DLD1 (cell line): ENCODE results near the gene JMJD4.

Experiments used
- in situ Hi-C: cut with HindIII; loops from 2 replicates; pipeline ENCODE4 v1.10.0; 2017; ENCODE audit warnings: low sequenced_read_pairs

Gene JMJD4

DNA sequence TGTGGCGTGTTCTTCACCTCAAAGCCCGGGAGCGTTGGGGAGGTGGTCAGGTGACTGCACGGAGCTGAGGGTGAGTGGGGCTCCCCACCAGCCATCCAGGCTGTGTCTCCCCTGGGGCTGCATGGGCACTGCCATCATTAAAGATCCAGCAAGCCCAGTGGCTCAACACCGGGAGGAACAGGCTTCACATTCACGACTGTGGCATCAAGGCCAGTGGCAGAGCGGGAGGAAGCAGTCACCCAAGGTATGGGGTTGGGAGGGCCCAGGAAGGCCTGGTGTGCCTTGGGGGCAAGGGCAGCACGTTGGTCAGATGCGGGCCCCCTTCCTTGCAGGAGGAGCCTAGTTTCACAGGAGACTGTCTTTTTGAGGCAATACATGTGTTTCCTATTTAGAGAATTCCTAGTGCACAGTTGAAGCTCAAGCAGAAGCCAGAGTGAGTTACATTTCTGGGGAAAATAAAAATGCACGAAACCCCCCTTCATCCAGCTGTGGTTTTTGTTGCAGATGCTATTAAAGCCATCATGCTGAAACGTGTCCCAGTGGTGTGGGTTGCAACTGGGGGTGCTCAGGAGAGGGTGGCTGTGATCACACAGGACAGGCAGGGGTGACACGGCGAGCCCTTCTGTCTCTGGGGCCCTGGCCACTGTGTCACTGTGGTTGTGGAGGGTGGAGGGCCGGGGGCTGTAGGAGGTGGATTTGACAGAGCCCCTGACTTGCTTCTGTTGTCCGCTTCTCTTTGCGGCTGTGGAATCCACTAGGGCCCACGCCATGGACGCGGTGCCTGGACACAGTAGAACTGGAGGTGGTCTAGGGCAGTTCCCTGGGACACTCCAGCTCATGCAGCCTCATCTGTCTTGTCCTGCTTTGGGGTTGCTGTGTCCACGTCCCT is 34.2 kb upstream of the JMJD4 start:
- in situ Hi-C loops, result loop anchor here (25.0 kb wide), 1 partner anchor 168 kb away; the partner anchor contains the start of gene WNT9A

DNA sequence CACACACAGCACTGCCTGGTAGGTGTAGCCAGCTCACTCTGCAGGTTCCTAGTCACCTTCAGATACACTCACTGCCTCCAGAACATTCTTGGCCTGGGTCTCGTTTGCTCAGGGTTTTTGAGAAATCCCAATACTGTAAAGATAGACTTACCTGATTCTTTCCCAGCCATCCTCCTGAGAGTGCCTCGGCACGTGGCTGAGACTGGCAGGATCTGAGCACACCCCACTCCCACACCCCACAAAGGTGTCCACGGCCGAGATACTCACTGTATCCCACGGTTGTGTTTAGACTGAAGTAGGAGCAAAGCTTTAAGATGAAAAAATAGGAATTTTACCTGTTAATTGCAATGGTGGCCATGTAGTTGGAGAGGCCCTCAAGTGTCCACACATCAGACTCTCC is 33.5 kb upstream of the JMJD4 start:
- in situ Hi-C loops, result loop anchor here (25.0 kb wide), 1 partner anchor 169 kb away; the partner anchor contains the start of gene WNT9A

DNA sequence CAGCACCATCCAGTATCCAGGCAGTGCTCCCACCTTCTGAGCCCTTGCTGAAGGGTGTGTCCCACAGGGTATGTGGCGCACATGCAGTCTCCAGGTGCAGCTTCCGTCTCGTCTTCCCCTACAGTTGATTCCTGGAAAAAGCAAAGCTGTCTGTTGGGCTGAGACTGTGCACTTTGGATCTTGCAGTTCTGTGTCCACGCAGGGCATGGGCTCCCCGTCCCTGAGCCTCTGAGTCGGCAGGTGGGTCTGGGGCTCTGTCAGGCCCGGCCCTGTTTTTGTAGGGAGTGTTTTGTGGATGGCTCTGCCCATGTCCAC is 33.0 kb upstream of the JMJD4 start:
- in situ Hi-C loops, result loop anchor here (25.0 kb wide), 1 partner anchor 169 kb away; the partner anchor contains the start of gene WNT9A

DNA sequence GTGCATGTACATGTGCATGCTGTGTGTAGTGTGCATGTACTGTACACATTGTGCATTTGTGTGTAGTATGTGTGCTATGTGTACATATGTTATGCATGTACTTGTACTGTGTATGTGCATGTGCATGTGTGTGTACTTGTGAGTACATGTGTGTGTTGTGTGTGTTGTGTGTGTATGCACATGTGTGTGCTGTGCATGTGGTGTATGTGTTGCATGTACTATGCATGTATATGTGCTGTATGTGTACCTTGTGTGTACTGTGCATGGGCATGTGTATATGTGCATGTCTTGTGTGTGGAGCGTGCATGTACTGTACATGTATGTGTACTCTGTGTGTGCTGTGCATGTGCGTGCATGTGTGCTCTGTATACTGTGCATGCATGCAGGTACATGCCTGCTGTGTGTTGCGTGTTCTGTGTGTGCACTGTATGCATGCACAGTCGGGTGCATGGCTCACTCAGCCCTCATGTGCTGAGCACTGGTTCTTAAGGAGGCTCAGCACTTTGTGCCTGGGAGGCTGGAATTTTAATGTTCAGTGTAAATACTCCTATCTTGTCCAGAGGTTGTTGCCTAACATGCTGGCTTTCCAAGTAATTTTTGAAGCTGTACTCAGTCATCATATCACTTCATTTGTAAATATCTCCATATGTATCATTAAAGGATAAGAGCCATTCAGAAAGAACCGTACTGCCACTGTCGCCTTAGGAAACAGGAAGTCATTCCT is 32.5 kb upstream of the JMJD4 start:
- in situ Hi-C loops, result loop anchor here (25.0 kb wide), 1 partner anchor 170 kb away; the partner anchor contains the start of gene WNT9A

DNA sequence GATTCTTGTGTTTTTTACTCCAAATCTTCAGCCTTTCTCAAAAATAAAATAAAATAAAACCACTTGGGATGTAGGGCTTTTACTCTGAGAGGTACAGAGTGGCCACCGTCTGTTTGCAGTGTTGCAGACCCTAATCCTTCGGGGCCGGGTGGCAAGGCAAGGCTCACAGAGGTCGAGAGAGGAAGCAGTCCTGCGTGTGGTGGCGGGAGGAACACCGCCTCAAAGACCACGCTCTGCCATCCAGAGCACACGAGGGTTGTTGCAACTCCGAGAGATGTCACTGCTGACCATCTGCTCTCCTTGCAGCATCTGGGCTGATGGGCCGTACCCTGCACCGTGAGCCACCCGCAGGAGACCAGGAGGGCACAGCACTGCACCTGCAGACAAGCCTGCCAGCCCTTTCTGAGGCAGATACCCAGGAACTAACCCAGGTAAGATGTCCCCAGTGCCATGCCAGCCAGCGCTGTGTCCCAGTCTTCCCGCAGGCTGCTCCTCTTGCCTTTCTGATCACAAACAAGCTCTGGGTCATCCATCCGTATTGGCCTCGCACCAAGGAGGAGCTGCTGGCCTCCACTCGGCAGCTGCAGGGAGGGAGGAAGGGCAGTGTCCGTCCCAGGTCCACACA is 31.7 kb upstream of the JMJD4 start:
- in situ Hi-C loops, result loop anchor here (25.0 kb wide), 1 partner anchor 171 kb away; the partner anchor contains the start of gene WNT9A

DNA sequence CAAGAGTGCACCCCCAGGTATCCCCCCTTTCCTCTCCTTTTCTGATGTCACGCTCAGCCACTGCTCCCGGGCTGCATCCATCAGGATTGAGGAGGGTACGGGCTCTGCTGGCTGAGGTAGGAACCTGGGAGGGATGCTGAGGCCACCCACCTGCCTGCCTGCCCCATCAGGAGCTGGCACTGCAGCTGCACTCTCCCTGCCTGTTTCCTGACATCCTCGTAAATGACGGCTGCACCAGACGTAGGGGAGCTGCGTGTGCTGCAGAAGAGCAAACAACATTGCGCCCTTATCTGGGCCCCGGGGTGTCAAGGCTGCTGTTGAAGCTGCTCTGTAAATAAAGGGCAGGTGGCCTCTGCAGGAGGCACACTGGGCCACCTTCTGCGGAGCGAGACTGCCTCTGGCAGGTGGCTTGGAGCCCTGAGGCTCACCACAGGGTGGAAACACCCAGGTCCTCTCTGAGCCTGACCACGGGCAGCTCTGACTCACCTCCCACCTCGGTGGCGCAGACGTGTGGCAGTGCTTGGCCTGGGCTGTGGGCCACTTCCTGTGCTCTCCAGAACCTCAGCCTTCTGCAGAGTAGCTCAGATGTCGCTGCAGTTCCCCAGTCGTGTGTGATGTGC is 31.0 kb upstream of the JMJD4 start:
- in situ Hi-C loops, result loop anchor here (25.0 kb wide), 1 partner anchor 171 kb away; the partner anchor contains the start of gene WNT9A

DNA sequence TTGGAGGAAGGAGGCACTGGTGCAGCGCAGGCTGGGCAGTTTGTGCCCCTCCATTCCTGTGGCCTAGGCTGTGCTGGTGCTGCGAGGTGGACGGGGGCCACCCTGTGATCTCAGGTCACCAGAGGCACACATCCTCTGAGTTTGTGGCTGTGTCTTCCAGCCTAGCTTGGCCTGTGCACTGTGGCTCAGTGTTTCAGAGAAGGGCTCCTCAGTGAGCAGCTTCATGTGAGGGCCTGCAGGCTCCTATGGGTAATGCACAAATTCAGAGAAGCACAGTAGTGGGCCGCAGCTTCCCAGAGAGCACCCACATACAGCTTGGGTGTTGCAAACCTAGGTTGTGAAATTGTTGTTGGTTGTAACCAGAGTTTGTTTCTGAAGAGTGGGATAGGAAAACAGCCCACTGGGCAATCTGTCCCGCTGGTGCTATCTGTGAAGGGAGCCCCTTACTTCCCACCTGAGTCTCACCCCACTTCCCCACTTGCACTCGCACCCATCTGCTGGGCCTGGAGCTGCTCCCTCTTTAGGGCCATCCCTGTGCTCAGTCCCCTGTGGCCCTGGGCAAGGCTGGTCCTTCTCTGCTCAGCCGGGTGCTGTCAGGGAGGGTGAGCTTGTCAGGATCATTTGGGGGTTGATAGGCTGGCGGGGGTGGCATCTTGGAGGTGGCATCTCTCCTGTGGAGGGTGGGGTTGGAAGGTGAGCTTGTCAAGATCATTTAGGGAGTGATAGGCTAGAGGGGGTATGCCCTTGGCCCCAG is 30.3 kb upstream of the JMJD4 start:
- in situ Hi-C loops, result loop anchor here (25.0 kb wide), 1 partner anchor 172 kb away; the partner anchor contains the start of gene WNT9A

DNA sequence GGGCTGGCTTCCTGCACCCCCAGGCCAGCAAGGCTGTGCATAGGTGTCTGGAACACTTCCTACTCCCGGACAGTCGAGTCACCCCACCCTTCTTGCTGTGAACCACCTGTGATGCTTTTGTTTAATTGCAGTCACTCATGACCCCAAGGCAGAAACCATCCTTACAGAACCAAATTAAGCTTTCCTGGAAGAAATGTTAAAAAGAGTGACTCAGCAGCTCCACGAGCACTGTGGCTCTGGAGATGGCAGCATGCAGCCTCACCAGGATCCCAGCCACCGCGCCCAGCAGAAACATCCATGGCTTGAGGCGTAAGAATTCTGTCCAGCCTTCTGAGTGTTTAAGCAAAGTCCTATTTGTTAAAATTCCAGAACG is 28.9 kb upstream of the JMJD4 start:
- in situ Hi-C loops, result loop anchor here (25.0 kb wide), 1 partner anchor 173 kb away; the partner anchor contains the start of gene WNT9A

DNA sequence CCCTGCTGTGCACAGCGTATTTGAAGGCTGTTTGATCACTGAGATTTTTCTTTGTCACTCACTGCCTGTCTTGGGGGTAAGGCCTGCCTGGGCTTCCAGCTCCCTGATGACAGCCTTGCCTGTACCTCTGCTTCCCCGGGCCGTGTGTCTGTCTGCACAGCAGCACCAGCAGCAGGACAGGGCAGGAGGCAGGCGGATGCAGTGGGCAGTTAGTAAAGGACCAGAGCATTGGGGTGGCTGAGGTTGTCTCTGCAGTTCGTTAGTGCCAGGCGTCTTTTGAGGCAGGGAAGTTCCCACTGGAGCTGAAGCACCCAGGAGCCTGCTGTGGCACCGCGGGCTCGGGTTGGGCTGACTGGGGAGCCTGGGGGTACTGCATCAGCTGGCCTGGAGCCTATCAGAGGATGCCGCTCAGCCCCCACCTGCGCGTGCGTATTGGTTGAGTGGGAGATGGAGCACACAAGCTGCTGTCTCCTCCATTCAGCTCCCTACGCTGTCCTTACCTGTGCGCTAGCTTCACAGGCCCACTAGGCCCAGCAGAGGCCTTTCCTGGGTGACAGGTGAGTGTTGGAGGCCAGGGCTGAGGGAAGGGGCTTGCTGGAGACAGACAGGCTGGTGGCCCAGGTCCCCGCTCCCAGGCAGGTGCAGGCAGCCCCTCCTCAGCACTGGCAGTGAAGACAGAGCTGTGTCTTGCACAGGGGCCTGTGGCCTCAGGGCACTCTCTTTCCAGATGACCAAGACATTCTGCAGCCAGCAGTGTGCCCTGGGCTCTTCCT is 28.3 kb upstream of the JMJD4 start:
- in situ Hi-C loops, result loop anchor here (25.0 kb wide), 1 partner anchor 174 kb away; the partner anchor contains the start of gene WNT9A

DNA sequence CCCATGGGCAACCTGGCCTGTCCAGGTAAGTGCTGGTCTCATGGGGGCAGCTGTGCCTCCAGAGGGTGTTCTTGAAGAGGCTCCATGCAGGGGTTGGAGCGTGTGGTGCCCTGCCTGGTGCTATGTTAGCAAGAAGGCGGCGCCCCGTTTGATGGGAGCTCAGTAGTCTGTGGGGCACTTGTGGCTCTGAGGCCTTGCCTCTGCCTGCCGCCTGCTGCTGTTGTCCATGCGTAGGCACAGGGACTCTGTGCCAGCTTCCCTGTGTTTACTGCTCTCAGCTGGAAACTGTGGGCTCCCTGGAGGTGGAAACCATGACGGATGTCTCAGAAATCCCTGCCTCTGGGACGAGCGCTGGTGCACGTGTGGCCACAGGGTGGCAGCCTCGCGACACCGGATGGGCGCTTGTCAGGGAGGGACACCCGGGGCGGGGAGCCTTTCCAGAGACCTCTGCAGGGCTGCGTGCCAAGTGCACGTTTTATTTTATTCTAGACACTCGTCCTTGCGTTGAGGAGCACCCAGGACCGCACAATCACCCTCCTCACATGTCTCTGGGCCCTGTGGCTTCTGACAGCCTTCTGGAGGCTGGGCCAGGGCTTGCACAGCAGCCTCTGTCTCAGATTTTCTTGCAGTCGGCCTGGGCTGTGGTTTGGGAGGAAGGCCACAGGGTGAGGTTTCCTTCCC is 27.3 kb upstream of the JMJD4 start:
- in situ Hi-C loops, result loop anchor here (25.0 kb wide), 1 partner anchor 175 kb away; the partner anchor contains the start of gene WNT9A

DNA sequence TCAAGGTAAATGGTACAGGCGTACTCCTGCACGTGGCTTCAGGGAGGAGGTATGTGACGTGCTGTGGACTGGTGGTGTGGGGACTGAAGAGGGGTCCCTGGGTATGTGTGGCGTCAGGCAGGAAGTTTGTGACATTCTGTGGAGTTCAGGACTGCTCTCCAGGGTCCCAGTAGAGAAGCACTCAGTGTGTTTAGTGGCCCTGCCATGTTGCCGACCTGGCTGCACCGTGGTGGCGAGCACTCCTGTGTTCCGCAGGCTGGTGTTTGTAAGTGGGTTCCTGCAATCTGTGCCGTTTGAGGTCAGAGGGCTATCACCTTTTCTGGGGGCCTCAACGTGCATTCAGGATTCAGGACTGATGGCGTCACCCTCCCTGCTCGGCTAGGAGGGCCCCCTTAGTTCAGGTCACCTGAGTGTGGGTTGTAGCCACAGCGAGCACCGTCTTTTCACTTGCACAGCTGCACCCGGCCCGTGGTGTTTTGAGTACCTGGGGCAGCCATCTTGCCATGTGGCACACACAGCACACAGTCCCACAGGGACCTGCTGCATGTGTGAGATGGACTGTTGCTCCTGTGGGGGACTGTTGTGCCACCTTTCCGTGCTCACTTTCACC is 26.6 kb upstream of the JMJD4 start:
- in situ Hi-C loops, result loop anchor here (25.0 kb wide), 1 partner anchor 176 kb away; the partner anchor contains the start of gene WNT9A

DNA sequence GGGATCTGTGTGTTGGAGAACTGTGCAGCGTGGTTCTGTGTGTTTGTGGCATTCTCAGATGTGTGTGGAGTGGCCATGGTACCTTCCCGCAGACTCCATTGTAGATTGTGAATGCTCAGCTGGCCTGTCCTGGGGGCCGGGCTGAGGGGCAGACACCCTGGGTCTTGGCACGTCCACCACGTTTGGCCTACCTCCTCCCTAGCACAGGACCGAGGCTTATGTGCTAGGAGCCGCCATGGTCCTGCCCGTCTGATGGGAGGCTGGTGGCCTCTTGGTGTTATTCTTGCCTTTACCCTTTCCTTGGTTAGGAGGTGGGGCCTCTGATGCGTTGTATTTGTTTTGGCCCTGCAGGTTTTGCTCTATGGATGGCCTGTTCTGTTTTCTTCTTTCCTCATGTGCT is 25.3 kb upstream of the JMJD4 start:
- in situ Hi-C loops, result loop anchor here (25.0 kb wide), 1 partner anchor 177 kb away; the partner anchor contains the start of gene WNT9A

DNA sequence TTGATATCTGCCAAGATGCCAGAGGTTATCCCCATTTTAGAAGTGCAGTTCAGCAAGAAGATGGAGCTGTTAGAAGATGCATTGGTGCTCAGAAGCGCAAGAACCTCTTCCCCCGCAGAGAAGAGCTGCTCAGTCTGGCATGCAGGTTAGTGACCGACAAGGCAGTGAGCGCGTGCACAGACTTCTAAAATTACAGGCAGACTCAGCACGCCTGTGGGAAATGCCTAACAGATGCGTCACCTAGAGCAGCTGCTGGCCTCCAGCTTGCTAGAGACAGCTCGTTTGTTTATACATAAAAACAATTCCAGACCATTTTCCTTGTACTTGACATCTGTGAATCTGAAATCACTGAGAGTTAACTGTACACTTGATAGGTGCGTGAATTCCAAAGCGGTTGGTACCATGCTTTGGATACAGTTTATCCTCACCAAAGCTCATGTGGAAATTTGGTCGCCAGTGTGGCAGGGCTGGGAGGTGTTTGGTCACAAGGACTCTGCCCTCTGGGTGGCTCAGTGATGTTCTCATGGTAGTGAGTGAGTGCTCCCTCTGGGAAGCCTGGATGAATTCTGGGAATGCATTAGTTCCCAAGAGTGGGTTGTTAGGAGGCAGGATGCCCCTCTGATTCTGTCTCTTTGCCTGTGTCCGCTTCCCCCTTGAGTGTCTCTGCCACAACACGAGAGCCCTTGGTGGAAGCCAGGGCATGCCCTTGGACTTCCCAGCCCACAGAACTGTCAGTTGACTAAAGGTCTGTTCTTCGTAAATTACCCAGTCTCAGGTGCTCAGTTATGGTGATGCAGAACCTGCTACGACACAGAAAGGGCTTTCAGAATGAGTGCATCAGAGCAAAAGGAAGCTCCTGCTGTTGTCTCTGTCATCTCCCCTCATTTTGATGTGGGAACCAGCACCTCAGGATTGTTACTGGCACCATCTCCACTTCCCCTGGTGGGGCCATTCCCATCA is 24.5 kb upstream of the JMJD4 start:
- in situ Hi-C loops, result loop anchor here (25.0 kb wide), 1 partner anchor 178 kb away; the partner anchor contains the start of gene WNT9A

DNA sequence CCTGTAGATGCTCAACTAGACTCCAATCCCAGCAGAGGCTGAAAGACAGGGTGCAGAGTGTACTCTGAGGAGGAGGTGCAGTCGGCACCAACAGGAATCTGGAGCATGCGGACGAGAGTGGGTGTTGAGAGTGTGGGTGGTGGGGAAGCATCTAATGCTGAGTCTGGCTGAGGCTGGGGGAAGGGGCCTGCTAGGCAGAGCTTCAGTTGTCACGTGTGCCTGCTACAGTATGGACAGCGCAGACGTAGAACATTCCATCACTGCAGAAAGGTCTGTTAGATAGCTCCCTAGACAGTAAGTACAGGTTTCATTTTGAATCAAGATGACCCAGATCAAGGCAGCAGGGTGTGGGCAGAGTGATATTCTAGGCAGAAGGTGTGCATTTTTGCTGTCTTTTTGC is 23.3 kb upstream of the JMJD4 start:
- in situ Hi-C loops, result loop anchor here (25.0 kb wide), 1 partner anchor 179 kb away; the partner anchor contains the start of gene WNT9A

DNA sequence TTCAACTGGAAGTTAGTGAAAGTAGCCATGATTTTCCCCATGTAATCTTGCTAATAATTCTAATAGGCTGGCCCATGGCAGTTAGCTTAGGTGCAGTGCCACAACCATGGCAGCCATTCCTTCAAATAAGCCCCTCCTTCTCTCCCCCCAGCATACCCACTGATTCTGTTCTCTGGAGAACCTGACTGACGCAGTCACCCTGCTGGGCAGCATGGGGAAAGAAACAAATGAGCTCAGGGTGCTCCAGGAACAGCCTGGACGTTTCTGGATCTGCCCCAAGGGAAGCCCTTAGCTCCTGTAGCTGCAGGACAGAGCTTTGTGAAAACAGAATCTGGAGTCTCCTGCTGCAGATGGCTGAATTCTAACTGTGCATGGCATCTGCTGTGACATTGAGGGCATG is 22.7 kb upstream of the JMJD4 start:
- in situ Hi-C loops, result loop anchor here (25.0 kb wide), 1 partner anchor 180 kb away; the partner anchor contains the start of gene WNT9A

DNA sequence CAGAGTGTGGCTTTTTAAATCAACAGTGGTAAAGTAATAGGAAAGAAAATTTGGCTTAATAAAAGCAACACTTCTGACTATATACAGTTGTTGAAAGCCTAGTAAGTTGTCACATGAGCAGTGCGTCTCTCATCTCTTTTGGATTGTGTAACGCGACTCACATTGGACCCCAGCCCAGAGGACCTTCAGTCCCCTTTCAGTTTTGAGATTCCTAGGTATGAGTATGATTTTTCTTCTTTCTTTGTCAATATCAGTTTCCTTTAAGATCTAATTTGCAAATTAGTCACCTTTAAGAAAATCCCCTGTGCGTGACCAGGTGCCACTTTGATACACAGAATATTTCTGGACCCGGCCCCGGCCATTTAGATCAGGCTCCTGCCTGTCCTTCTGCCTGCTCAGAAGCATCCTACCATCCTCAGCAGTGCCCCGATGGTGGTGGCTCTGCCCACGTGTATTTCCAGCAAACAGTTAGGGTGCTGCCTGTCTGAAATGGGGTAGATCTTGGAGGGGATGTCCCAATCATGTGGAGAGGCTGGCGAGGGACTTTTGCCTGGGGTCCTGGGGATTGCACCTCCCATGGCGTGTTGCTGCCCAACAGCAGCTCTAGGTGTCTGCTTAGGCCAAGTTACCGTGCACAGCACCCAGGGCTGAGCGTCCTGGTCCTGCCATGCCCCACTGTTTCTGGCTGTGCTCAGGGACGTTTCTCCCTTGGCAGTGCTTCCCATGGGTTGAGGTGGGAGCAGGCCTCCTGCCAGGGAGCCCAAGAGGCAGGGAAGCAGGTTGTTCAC is 21.3 kb upstream of the JMJD4 start:
- in situ Hi-C loops, result loop anchor here (25.0 kb wide), 1 partner anchor 181 kb away; the partner anchor contains the start of gene WNT9A
